GM12864 (cell line): Measurements from ENCODE around the gene ABRACL.

Experiments
- DNase-seq: peaks from one replicate; pipeline ENCODE4 v3.0.0-alpha.2; 2011; ENCODE audit warnings: low read depth
- H3K4me3 ChIP-seq: 2 replicates; pipeline ENCODE4 v1.5.1; 2011; ENCODE audit warnings: mild to moderate bottlenecking, low read depth, low read length, control low read depth
- CTCF ChIP-seq: IDR thresholded peaks from 2 replicates; pipeline ENCODE4 v1.5.1; 2011; ENCODE audit warnings: low read depth, mild to moderate bottlenecking, moderate library complexity, low read length, control low read depth, inconsistent platforms; ENCODE audit errors: missing control alignments

Gene ABRACL

GRCh38 chr6:139011980-139012379 is 16.6 kb upstream of the ABRACL start:
- no peak for DNase-seq
- no peak for TF ChIP-seq CTCF
- H3K4me3 ChIP-seq = no peak overlapping the region

GRCh38 chr6:139013185-139013800 is 15.3 kb upstream of the ABRACL start:
- TF ChIP-seq CTCF = no peak
- no peak overlapping the region for H3K4me3 ChIP-seq
- DNase-seq = no peak

GRCh38 chr6:139014945-139015344 is 13.6 kb upstream of the ABRACL start:
- no peak for DNase-seq
- TF ChIP-seq CTCF = no peak
- no peak overlapping the region for H3K4me3 ChIP-seq

- H3K4me3 ChIP-seq = no peak overlapping the region
- no peak for TF ChIP-seq CTCF
- DNase-seq = no peak
Observed at GRCh38 chr6:139016337-139017213, 12.0 kb upstream of the ABRACL start.

GRCh38 chr6:139017227-139017626 is 11.3 kb upstream of the ABRACL start:
- H3K4me3 ChIP-seq = no peak overlapping the region
- TF ChIP-seq CTCF = no peak
- no peak for DNase-seq

- H3K4me3 ChIP-seq = no peak overlapping the region
Observed at GRCh38 chr6:139019722-139020121, 8.8 kb upstream of the ABRACL start.

More at GRCh38 chr6:139019722-139020121, 8.8 kb upstream of the ABRACL start:
- no peak for TF ChIP-seq CTCF
- DNase-seq = no peak
